Spleen (tissue), 7 donors: ENCODE measurements around the gene HSCB.
"Not testable (repeated sequence)": the region's sequence is repeated elsewhere in the genome, so short reads cannot be mapped to it uniquely, and the experiment has no call there.

Source experiments
- POLR2A ChIP-seq, 3 donors: fragments of 450-650 bp; IDR thresholded peaks; one replicate each; pipeline ENCODE4 v1.5.1; 2017; ENCODE audit warnings: antibody characterized with exemption in 3 of 3, mild to moderate bottlenecking in 1 of 3
- POLR2AphosphoS5 ChIP-seq, 3 donors: sonication (generic); formaldehyde crosslinking; IDR thresholded peaks; one replicate each; pipeline ENCODE4 v1.5.1; 2017; ENCODE audit warnings: antibody characterized with exemption in 3 of 3
- TF ChIP-seq, protein P1 (sequence below), 11 experiments: fragments of 200-600 bp in 7 of 11; fragments of 450-650 bp in 4 of 11; sonication (generic) in 4 of 11; IDR thresholded peaks in 8 of 11; conservative IDR thresholded peaks in 3 of 11; 1 replicate in 7 of 11; 2 replicates in 4 of 11; pipeline versions ENCODE4 v1.4.0 to v1.8.0; 2016 to 2021; ENCODE audit warnings: antibody characterized with exemption in 11 of 11, inconsistent platforms in 4 of 11, mild to moderate bottlenecking in 1 of 11
- donor health status: DM: no; HTN: no; CAD: no; lungs with moderate emphysema.
- donor health status: DM: no; HTN: no; CAD: no.
- donor health status: DM: no; HTN: no; CAD: no.

DNA sequence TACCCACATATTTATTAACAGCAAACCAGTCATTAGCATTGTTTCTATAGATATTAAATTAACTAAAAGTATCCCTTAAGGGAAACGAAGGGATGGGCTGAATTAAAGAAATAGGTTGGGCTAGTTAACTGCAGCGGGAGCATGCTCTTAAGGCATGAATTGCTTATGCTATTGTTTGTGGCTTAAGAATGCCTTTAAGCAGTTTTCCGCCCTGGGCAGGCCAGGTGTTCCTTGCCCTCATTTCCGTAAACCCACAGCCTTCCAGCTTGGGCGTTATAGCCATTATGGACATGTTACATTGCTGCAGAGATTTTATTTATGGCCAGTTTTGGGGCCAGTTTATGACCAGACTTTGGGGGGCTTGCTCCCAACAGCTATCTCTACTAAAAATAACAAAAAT is 63.6 kb downstream of the HSCB start:
- TF ChIP-seq, protein P1, sequence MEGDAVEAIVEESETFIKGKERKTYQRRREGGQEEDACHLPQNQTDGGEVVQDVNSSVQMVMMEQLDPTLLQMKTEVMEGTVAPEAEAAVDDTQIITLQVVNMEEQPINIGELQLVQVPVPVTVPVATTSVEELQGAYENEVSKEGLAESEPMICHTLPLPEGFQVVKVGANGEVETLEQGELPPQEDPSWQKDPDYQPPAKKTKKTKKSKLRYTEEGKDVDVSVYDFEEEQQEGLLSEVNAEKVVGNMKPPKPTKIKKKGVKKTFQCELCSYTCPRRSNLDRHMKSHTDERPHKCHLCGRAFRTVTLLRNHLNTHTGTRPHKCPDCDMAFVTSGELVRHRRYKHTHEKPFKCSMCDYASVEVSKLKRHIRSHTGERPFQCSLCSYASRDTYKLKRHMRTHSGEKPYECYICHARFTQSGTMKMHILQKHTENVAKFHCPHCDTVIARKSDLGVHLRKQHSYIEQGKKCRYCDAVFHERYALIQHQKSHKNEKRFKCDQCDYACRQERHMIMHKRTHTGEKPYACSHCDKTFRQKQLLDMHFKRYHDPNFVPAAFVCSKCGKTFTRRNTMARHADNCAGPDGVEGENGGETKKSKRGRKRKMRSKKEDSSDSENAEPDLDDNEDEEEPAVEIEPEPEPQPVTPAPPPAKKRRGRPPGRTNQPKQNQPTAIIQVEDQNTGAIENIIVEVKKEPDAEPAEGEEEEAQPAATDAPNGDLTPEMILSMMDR (IDR thresholded peaks at IDR 0.05 in 8 of 11, conservative IDR thresholded peaks at IDR 0.05 in 3 of 11), result not testable (repeated sequence)
- TF ChIP-seq POLR2A, POLR2AphosphoS5 (IDR thresholded peaks at IDR 0.05): not testable (repeated sequence)
